GM03348 (cell line): ENCODE data around the gene CXCR2.
"Not testable (repeated sequence)": the region's sequence is repeated elsewhere in the genome, so short reads cannot be mapped to it uniquely, and the experiment has no call there.

Source experiments
- DNase-seq: peaks from one replicate; pipeline ENCODE4 v3.0.0; 2012; ENCODE audit warnings: low spot score

Gene CXCR2

DNA sequence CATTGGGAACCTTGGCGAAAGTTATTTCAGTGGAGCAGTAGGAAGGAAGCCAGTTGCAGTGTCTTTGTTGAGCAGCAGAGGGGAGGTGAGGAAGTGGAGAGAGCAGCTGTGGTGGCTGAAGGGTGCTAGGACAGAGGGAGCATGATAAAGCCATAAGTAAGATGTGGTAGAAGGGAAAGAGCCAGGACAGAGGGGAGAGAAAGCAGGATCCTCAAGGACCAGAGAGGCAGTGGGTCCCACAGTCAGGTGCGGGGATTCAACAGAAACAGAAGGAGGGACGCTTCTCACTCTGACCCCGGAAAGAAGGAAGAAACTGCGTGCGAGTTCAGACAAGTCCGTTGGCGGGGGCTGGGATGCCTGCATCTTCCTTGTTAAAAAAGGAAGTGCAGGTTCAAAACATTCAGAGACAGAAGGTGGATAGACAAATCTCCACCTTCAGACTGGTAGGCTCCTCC lies at the start of gene CXCR2:
CXCR2 (plus strand) TSS at position 403 of the 455 bp plus-strand sequence. CDS start 8,774 bp downstream, outside the sequence.
- DNase-seq: peak; percentile 1

DNA sequence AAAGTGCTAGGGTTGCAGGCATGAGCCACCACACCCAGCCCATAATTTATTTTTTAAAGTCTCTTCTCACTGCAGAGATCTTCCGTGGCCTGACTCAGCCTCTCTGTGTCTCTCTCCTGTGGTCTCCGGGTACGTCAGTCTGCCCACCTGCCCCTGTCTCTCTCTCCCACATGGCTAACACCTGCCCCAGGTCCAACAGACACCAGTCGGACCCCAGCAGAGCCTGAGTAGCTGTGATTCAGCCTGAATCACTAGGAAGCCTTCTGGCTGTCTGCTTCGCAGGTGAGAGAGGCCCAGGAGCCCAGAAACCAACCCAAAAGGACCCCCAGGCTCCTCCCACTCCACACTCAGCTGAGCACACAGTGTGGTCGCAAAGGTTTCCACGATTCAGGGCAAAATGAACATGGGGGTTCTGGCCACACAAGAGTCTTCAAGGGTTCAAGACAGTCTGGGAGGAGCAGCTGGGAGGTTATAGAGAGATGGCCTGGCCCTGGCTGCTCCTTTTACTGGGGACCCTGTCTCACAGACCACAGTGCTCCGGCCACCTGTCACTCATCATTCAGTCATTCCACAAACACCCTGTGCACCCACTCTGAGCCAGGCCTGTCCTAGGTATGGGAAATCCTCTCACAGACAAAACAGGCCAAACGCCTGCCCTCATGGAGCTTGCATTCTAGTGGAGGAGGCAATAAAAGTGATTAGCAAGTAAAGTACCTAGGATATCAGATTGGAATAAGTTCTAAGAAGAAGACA lies 48.2 kb upstream of the CXCR2 start:
- DNase-seq: no peak

DNA sequence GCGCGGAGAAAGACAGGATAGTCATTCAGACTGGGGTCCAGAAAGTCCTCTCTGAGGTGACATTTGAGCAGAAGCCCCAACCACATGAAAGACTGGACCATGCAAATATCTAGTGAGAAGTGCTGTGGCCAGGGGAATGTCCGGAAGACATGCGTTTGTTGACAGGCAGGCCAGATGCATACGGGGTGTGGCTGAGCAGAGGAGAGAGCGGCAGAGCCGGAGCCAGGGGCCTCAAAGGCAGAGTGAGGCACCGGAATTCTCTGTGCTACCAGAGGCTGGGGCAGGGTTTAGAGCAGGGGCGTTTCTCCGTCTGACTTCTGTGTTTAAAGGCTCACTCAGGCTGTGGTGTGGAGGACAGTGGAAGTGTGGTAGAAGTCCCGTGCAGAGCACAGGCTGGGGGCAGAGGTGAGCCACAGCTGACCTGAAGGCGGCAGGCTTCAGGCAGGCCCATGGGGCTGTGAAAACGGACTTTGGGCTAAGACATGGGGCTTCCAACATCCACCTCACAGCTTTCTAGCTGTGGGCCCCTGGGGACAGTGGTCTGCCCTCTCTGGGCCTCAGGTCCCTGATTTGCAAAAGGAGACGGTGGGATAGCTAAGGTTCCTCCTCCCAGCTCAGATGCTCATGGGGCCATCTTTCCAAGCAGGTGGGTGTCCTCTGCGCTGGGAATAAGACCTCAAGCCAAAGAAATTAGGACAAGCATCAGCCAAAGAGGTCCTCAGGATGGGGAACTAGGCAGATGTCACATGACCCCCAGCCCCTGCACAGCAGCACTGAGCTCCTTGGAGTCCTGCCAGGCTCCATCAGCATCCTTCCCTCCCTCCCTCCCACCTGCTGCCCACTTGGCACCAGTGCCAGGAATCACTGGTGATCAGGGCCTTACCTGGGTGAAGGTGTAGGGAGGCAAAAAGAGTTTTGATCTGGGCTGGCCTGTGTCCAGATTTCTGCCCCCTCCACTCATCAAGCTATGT lies 45.6 kb upstream of the CXCR2 start:
- no peak for DNase-seq

DNA sequence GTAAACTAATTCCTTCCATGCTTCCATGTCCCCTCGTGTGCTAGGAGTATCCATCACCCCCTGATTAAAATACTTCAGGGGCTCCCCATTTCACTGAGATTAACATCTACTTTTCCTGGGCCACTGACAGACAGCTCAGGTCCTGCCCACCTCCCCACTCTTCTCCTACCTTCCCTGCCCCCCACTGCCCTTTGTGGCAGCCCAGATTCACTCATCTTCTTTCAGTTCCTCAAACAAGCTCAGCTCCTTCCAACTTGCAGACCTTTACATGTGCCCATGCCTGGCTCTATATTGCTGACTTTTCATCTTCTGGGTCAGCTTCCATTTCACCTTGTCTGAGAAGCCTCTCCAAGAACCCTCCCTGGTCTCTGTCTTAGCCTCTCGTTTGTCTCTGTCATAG lies 44.8 kb upstream of the CXCR2 start:
- DNase-seq: no peak

DNA sequence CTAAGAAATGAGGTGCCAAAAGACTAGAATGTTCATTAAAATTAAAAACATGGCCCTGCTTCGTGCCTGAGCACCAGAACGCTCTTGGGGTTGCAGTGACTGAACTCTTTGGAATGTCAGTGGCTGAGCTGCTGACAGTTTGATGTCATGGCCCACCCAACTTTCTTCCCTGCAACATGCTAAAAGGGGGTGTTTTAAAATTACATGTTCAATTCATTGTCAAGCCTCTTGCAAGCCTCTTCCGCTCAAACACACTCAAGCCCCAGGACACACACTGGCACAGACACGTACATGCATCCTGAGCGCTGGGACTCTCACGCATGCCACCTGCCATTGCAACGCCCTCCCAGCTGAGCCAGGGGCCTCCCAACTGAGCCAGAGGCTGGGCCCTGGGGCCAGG lies 44.1 kb upstream of the CXCR2 start:
- DNase-seq: peak; percentile 91

DNA sequence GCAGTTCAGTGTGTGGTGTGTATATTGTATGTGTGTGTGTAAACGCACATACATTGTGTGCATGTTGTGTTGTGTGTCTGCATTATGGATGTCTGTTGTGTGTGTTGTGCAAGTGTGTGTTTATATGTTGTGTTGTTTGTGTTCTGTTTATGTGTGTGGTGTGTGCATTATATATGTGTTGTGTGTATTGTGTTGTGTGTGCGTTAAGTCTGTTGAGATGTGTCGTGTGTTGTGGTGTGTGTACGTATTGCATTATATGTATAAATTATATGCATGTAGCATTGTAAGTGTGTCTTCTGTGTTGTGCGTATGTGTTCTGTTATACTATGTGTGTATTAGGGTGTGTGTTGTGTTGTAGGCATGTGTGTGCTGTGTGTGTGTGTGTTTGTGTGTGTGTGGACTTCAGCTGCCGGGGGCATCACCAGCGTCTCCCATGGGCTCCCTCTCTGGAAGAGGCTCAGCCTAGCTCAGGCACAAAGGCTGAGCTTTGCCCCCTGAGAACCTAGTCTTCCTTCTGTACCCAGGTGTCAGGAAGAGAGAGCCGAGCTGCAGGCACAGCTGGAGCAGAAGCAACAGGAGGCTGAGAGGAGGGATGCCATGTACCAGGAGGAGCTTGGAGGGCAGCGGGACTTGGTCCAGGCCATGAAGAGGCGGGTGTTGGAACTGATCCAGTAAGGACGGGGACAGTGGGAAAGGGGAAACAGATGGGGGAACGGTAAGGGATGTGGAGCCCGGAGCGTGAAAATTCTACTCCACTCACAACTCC lies 43.1 kb upstream of the CXCR2 start:
- DNase-seq: no peak

DNA sequence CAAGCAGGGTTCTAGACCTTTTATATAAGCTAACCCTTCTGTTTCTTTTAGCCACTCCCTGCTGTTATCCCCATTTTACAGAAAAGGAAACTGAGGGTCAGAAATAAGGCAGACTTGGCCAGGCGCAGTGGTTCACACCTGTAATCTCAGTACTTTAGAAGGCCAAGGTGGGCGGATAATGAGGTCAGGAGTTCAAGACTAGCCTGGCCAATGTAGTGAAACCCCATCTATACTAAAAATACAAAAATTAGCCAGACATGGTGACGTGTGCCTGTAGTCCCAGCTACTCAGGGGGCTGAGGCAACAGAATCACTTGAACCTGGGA lies 42.5 kb upstream of the CXCR2 start:
- no peak for DNase-seq

DNA sequence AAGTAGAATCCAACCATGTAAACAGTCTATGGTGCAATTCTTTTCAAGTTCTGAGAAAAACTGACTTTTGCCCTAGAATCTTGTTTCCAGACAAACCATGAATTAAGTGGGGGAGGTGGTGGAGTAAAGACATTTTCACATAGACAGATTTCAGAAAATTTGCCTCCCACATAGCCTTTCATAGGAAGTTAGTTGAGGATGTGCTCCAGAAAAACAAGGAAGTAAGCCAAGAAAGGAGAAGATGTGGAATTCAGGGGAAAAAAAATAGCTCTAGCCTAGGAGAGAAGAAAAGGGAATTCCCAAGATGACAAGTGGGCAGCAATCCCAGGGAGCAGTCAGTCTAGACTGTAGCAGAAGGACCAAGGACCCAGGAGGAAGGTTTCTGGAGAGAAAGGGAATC lies 39.4 kb upstream of the CXCR2 start:
- no peak for DNase-seq

DNA sequence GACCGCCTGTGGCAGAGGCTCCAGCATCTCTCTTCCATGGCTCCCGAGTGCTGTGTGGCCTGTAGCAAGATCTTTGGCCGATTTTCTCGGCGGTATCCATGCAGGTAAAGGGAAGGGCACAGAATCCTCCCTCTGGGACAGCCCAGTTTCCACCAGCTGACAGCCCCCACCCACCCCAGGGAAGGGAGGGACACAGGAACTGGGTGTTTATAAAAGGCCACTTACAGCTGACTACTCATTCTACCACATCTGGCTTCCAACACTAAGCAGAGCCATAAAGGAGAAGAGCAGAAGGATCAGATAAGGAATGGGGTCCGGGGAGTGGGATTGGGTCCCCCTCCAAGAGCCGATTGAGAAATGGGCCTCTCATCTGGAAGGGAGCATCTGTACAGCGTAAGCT lies 36.6 kb upstream of the CXCR2 start:
- no peak for DNase-seq

DNA sequence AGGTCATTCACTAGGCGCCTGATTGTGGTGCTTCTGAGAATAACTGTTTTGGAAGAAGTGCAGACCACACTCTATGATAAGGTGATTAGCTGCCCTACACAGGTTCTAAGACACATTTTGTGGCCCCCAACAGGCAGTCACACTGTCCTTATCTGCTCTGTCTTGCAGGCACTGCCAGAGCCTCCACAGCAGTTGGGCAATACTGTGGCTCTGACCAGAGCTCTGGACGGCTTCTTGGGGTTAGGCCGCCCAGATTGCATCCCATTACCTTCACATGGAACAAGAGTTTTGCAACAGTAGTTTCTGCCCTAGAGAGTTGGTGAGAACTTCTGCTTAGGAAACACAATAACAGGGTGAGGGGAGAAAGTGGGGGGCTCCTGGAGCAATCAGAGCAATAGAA lies 34.1 kb upstream of the CXCR2 start:
- DNase-seq: peak; percentile 2

DNA sequence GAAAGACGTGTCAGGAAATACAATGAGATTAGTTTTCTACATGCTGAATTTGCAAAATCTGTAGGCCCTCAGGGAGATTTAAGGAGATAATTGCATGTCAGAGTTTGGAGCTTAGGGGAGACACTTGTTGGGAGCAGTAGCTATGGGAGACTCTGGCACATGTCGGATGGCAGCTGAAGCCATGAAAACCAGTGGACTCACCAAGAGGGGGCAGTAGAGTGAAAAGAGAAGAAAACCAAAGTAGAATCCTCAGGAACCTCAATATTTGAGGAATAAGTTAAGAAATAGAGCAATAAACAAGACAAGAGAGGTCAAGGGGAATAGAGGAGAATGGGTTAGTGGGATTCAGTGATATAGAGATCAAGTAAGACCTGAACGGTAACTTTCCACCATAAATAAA lies 31.9 kb upstream of the CXCR2 start:
- peak; percentile 2 for DNase-seq

DNA sequence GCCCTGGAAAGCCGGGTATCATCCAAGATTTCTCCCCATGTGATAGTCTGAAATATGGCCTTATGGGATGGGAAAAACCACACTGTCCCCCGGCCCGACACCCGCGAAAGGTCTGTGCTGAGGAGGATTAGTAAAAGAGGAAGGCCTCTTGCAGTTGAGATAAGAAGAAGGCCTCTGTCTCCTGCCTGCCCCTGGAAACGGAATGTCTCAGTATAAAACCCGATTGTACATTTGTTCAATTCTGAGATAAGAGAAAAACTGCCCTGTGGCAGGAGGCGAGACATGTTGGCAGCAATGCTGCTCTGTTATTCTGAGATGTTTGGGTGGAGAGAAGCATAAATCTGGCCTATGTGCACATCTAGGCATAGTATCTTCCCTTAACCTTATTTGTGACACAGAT lies 30.0 kb upstream of the CXCR2 start:
- no peak for DNase-seq

DNA sequence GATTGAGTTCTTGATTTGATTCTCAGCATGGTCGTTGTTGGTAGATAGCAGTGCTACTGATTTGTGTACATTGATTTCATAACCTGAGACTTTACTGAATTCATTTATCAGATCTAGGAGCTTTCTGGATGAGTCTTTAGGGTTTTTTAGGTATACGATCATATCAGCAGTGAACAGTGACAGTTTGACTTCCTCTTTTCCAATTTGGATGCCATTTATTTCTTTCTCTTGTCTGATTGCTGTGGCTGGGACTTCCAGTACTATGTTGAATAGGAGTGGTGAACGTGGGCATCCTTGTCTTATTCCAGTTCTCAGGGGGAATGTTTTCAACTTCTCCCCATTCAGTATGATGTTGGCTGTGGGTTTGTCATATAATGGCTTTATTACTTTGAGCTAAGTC lies 27.9 kb upstream of the CXCR2 start:
- DNase-seq: no peak

DNA sequence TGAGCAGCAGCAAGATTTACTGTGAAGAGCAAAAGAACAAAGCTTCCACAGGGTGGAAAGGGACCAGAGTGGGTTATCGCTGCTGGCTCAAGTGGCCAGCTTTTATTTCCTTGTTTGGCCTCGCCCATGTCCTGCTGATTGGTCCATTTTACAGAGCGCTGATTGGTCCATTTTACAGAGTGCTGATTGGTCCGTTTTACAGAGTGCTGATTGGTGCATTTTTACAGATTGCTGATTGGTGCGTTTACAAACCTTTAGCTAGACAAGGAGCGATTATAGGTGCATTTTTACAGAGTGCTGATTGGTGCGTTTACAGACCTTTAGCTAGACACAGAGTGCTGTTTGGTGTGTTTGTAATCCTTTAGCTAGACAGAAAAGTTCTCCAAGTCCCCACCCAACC lies 17.0 kb upstream of the CXCR2 start:
- DNase-seq: not testable (repeated sequence)

DNA sequence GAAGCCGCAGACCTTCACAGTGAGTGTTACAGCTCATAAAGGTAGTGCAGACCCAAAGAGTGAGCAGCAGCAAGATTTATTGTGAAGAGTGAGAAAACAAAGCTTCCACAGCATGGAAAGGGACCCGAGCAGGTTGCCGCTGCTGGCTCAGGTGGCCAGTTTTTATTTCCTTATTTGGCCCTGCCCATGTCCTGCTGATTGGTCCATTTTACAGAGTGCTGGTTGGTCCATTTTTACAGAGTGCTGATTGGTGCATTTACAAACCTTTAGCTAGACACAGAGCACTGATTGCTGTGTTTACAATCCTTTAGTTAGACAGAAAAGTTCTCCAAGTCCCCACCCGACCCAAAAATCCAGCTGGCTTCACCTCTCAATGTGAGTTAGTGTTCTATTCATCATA lies 4.0 kb upstream of the CXCR2 start:
- DNase-seq: not testable (repeated sequence)

DNA sequence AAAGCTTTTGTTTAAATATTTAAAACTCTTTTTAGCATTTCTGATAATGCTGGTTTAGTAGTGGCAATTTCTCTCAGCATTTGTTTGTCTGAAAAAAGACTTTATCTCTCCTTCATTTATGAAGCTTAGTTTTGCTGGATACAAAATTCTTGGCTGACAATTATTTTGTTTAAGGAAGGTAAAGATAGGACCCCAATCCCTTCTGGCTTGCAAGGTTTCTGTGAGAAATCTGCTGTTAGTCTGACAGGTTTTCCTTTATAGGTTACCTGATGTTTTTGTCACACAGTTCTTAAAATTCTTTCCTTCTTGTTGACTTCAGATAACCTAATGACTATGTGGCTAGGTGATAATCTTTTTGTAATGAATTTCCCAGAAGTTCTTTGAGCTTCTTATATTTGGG lies 3.5 kb upstream of the CXCR2 start:
- not testable (repeated sequence) for DNase-seq

DNA sequence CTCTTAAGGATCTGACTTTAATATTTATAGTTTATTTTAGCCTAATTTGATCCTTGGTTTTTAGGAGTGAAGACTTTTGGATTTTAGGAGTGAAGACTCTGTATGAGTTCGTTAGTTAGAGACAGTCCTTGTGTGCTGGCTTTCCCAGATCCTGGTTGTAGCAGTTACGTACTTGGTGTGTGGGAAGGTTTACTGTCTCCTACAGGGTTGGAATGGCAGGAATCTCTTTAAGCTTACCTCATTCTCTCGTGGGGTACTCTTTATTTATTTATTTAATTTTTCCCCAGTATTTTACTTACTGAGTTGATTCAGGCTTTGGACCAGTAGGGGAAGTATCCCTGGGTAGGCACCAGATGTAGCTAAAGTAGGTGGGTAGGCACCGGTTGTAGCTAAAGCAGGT lies 1.8 kb upstream of the CXCR2 start:
- no peak for DNase-seq

DNA sequence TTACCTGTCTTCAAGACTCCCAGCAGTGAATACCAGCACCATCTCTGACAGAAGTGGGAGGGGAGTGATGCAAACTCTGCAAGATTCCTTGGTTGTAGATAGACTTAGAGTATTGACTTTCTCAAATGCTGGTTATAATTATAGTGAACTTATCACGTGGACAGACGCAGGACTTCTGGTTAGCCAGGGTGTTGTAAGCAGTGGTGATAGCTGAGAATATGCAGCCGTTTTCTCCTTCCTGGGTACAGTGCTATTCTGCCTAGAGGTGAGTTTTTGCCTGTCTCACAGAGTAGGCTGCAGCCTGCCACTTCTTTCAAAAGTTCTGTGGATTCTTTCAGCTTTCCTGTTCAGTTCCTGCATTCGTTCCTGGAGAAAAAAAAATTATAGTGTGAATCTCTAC lies 733 bp upstream of the CXCR2 start:
- peak; percentile 1 for DNase-seq

DNA sequence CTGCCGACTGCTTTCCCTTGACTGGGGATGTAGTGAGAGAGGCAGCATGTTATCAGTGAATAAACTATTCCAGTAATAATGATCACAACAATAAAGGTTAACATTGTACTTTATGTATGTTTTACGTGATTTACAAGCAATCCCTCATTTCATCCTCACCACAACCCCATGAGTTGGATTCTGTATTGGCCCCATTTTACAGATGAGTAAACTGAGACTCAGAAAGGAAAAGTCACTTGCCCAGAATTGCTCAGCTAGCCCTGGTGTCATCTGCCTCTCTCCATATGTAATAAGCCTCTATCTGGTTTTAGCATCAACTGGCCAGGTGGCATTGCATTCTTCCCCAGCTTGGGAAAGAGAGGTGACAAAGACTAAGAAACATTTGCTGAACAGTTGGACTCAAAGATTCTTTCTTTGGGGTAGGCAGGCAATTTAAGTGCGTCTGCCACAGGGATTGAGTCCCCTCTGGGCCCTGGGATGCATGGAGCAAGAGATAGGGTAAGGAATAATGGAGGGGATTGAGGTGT lies 2.2 kb downstream of the CXCR2 start:
- DNase-seq: peak; percentile 3

DNA sequence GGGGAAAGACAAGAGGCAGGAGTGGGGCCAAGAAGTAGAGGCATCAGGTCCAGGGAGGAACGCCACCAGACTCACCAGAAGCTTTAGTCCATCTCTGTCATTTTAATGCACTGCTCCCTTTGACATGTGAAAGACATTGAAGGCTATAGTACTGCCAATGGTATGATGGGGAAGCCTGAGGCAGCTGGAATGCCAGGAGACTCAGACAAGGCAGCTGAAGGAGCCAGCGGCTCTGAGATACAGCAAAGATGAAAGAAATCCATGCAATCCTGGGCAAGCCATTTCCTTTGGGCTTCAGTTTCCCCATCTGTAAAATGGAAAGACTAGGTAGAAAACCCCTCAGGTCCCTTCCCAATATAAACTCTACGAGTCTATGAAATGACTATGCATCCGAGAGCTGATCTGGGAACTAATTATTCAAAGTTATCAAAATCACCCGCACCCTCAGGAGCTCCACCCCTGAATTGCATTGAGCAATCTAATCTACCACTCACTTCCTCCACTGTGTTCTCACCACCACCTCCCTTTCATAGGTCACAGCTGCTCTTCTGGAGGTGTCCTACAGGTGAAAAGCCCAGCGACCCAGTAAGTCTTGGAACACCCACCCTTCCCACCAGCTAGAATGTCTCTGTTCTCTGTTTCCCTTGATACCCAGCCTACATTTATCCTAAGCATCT lies 3.1 kb downstream of the CXCR2 start:
- no peak for DNase-seq

DNA sequence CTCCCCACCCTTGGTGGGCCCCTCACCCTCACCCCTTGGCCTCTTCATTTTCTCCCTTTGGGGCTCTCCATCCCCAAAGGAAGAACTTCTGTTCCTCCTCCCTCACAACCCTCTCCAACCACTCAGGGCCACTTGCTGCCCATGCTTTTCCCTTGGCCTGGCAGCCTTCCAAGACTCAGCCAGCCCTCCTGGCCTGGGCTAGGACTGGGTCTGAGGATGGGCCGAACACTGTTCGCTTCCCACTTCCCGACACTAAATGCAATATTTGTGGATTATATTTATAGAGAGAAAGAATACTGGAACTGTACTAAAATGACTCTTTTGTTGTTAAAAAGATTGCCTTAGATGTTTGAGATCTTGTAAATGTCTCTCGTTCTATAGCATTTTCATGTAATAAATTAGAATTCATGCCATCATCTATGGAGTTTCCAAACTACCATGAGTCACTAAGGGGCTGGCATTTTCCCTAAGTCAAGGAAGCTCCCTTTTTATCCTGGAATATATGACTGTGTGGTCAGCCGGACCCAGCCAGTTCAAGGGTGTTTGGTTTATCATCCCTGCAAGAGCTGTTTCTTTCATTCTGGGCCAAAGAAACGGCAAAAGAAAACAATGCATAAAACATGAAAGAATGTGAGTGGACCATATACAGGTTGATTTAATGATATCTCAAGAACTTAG lies 3.8 kb downstream of the CXCR2 start:
- peak; percentile 1 for DNase-seq
